Ramos (cell line): Measurements from ENCODE around the gene ATG4B.

ENCODE experiments used
- in situ Hi-C: fragments of 300-500 bp; cut with MboI; formaldehyde crosslinking; loops from one replicate; pipeline ENCODE4 v1.14.3; 2022; ENCODE audit warnings: low sequenced_read_pairs; ENCODE audit not compliant: unreplicated experiment

ATG4B gene

DNA sequence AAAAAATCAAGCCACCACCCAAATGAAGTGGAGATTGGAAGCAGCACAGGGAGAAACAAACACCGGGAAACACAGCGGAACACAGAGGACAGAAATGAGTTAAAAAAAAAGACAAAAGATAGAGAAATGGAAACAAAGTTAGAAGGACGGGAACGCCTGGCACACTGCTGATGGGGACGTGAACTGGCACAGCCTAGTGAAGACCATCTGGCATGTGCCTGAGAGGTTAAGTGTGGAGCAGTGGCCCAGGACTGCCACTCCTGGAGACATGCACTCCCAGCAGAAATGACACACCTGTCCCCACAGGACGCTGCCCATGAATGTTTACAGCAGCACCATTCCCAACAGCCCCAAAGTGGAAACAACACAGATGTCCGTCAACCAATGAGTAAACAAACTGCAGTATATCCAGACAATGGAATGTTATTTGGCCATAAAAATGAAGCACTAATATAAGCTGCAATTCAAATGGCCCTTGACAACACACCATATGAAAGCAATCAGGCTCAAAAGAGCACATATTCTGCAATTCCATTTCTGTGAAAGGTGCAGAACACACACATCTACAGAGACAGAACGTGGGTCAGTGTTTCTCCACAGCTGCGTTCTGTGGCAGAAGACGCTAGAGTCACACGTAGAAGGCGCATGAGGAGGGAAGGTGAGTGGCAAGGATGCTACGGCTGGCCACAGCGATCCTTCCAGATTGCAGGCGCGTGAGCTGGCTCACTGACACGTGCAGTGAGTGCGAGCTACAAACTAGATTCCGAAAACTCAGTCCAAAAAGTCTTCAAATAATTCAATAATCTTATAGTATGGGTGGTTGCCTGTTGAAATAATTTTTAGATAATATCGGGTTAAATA, 25.1 kb upstream of the ATG4B start:
- in situ Hi-C loops: no loop called here

DNA sequence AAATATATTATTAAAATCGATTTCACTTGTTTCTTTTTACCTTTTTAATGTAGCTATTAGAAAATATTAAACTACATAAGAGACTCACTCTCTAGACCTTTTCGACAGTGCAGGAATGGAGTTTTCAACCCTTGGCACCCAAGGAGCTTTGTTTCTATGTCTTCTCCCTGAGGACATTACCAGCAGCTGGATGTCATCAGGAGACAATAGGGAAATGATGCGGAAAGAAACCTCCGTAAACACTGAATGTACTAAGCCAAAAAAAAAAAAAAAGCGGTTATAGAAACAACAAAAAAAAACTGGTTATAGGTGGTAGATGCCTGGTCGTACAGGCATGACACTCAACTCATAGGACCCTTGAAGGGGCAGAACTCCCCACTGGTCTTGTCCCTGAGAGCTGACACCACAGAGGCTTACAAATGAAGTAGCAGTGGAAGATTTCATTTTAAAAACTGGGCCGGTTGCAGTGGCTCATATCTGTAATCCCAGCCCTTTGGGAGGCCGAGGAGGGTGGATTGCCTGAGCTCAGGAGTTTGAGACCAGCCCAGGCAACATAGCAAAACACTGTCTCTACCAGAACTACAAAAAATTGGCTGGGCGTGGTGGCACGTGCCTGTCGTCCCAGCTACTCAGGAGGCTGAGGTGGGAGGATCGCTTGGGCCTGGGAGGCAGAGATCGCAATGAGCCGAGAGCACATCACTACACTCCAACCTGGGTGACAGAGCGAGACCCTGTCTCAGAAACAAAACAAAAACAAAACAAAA, 24.3 kb upstream of the ATG4B start:
- in situ Hi-C loops: no loop called here

DNA sequence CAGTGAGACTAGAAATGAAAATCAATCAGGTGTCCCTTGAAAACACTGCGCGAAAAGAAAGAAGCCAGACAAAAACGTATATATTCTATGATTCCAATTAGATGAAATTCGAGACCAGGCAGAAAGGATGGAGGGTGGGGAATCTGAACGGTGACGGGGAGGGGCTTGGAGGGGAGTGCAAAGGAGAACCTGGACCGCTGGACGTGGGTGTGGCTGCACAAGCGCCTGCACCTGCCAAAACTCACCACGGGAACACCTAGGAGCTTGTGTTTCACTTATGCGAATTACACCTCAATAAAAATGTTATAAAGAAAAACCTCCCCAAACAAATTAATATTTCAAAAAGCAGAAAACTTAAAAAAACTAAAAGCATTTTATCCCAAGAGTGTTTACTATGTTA, 22.5 kb upstream of the ATG4B start:
- in situ Hi-C loops: no loop called here

DNA sequence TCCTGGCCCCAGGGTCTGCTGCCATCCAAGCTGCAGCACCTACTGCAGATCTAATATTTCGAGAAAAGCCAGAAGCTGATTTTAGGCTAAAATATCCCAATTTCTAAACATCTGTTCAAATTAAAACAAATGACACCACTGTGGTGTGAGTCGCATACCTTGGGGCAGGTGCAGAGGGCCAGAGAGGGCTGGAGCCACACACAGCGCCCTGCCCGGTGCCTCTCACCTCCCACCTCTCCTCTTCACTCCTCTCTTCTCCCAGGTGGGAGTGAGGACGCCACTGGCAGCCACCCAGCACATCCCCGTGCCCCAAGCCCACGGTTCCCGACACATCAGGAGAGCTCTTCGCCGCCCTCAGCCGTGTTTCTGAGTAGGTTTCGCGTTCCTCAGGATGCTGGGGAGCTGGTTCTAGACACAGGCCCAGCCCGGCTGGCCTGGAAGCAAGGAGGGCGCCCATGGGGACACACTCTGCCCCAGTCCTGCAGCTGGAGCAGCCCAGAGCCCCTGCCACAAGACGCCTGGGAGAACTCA, 21.9 kb upstream of the ATG4B start:
- in situ Hi-C loops: no loop called here

DNA sequence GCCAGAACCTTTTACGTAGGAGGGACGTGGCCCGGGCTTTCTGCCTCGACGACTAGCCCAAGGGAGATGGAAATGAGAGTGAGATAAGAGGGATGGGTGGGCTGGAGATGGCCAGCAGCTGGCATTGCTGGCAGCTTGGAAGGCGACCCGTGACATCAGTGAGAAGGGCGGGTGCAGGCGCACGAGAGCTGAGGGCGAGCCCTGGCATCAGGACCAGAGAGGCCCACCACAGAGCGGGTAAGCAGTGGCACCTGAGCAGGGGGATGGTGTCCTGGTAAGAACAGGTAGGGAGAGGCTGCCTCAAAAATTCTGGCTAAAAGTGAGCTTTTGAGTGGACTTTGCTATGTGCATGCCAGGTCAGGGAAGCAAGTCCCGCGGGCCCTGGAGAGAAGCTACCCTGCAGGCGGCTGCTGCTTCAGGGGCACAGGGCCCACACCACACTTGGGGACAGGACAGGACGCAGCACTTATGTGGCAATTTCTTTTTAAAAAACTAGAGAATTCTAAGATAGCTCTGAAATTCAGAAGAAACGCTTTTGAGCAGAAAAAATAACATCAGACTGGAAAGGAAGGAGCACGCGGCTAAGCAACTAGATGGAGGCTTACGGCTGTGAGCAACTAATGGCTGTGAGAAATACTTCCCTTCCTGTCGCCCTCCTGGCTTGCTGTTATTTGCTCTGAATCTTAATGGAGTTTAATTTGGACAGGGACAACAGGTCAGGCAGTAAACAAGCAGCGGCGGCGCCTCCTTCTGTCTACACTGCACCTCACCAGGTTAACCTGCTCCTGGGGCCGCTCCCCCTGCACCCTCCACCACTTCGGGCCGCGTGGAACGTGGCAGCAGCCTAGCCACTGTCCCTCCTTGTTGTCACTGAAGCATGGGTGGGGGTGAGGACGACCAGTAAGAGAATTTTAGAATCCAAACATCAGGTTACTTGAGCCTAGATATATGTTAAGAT, 21.0 kb upstream of the ATG4B start:
- in situ Hi-C loops: no loop called here

GRCh38 chr2:241617431-241618154, 19.9 kb upstream of the ATG4B start:
- in situ Hi-C loops: no loop called here

DNA sequence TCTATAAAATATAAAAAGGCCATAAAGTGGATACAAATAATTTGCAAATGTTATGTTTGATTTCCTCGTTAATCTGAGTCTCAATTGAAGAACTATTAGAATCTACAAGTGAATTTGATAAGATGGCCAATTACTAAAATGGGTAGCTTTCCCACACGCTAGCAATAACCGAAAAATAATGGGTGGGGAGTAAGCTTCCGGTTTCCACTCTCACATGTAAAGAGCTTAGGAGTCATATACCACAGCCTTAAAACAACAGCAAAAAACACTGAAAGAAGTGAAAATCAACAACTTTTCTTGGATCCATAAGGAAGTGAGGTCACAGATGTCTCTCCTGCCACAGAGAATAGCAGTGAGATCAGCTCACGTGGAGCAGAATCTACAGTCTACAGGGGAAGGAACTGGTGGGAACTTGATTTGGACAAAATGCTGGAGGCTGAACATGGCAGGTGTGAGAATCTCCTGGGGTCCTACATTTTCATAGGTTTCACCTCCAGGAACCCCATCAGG, 19.1 kb upstream of the ATG4B start:
- in situ Hi-C loops: no loop called here

GRCh38 chr2:241618829-241619228, 18.7 kb upstream of the ATG4B start:
- in situ Hi-C loops: no loop called here

DNA sequence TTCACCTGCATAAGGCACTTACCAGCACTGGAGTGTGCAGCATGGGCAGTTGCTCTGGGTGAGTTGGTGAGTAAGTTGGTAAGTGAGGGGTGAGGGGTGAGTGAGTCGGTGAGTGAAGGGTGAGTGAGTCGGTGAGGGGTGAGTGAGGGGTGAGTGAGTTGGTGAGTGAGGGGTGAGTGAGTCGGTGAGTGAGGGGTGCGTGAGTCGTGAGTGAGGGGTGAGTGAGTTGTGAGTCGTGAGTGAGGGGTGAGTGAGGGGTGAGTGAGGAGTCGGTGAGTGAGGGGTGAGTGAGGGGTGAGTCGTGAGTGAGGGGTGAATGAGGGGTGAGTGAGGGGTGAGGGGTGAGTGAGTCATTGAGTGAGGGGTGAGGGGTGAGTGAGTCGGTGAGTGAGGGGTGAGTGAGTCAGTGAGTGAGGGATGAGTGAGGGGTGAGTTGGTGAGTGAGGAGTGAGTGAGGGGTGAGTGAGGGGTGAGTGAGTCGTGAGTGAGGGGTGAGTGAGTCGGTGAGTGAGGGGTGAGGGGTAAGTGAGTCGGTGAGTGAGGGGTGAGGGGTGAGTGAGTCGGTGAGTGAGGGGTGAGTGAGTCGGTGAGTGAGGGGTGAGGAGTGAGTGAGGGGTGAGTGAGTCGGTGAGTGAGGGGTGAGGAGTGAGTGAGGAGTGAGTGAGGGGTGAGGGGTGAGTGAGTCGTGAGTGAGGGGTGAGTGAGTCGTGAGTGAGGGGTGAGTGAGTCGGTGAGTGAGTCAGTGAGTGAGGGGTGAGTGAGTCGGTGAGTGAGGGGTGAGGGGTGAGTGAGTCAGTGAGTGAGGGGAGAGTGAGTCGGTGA, 17.7 kb upstream of the ATG4B start:
- in situ Hi-C loops: no loop called here

- in situ Hi-C loops: no loop called here
Measured at GRCh38 chr2:241620419-241620769, 17.1 kb upstream of the ATG4B start.

DNA sequence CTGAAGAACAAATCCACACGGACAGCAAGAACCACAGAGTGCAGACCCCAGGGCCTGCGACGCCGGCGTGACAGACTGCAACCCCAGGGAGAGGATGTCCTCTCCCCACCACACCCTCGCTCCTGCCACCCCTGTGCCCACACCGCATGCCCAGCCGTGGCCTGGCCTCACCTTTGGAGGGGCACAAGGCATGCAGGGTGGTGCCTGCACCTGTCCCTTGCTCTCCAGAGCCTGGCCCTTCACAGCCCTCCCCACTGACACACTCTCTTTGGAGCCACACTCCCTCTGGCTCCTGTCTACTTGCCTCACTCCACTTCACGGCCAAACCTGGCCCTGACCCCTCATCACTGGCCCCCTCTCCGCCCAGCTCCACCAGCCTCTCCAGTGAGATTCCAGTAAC, 9.8 kb upstream of the ATG4B start:
- in situ Hi-C loops: no loop called here

DNA sequence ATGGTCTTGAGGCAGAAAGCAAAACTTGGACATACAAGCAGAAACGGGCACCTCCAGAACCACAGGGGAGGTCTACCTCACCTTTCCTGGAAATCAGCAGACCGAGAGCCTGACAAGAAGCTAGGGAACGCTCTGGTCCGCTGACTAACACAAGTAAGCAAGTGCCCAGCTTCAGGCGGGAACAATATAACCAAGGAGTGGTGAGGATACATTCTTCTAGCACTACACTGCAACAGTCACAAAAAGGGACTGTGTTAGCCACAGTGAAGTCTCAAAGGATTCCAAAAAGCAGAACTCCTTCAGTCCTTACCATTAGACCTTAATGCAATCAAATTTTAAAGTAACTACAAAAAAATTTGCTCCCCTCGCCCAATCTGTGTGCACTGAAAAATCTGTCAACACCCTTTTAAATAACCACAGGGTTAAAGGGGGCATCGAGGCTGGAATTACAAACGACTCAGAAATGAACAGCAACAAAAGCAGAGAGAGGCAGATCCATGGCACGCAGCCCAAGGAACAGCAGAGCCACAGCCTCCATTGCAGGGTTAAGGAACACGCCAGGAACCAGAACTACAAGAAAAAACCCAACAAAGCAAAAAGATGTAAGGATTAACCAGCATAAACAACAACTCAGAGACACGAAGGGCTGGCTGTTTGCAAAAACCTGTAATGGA, 7.6 kb upstream of the ATG4B start:
- in situ Hi-C loops: no loop called here

GRCh38 chr2:241632478-241633325, 4.8 kb upstream of the ATG4B start:
- in situ Hi-C loops: no loop called here

- in situ Hi-C loops: no loop called here
Measured at GRCh38 chr2:241633561-241633960, 3.9 kb upstream of the ATG4B start.

- in situ Hi-C loops: no loop called here
Measured at GRCh38 chr2:241635756-241636155, 1.7 kb upstream of the ATG4B start.

- in situ Hi-C loops: no loop called here
Measured at GRCh38 chr2:241636182-241637017, 1.1 kb upstream of the ATG4B start.
